ENCODE measurements around the gene MTMR2. TPM values are rescaled to one million over a fixed set of nuclear protein-coding genes. Genes with fewer than 3 reads are reported as not detected.

MTMR2 gene
- polyA plus RNA-seq, 2 of the 4 experiments (the other 2 are of a cell fraction): 22.2 to 28.7 TPM

DNA sequence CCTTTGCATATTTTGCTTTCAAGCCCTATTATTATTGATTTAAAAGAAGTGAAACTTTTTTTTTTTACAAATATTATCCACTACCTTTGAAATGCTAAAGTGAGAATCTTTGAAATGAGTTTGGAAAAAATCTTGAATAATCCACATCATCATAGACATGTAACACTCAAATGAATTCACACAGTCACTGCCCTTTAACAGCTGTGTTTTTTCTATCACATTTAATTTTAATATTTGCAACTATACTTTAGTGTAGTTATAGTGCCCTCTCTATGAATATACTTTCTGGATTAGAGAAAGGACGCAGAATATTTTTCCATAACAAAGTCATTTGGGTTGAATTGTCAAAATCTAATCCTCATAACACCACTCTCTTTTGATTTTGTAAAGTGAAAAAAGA, 37.9 kb upstream of the MTMR2 start:
- POLR2A ChIA-PET: no interaction called here
- ATAC-seq (no peak), DNase-seq (ENCODE audit: low read depth in 1 of 2, low spot score in 1 of 2) (no peak), FAIRE-seq (no peak)
- TF ChIP-seq CEBPB (IDR thresholded peaks at IDR 0.05) (no peak), ZSCAN20 (CRISPR knock-in tag; IDR thresholded peaks at IDR 0.05) (no peak), ZC3H11A (IDR thresholded peaks at IDR 0.05) (no peak), RNF2 (IDR thresholded peaks at IDR 0.05; ENCODE audit: borderline replicate concordance, low read depth) (no peak), REST (IDR thresholded peaks at IDR 0.05) (no peak), TFCP2L1 (CRISPR knock-in tag; IDR thresholded peaks at IDR 0.05) (no peak), CBX8 (IDR thresholded peaks at IDR 0.05) (no peak), MAFK (IDR thresholded peaks at IDR 0.05; ENCODE audit: partially characterized antibody) (no peak), FOSB (CRISPR knock-in tag; IDR thresholded peaks at IDR 0.05) (no peak), HOXA7 (CRISPR knock-in tag; IDR thresholded peaks at IDR 0.05) (no peak), ZFP36 (IDR thresholded peaks at IDR 0.05; ENCODE audit: borderline replicate concordance, partially characterized antibody) (no peak)
- TF ChIP-seq, protein P1, sequence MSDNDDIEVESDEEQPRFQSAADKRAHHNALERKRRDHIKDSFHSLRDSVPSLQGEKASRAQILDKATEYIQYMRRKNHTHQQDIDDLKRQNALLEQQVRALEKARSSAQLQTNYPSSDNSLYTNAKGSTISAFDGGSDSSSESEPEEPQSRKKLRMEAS (IDR thresholded peaks at IDR 0.05): no peak
- Histone ChIP-seq H3K4me1 (no peaks in the 10 kb centered on the region), H3K4me2 (no peak overlapping the region), H3K9me3 (no peaks in the 10 kb centered on the region), H3K4me3 (no peak overlapping the region), H3K27ac (no peak overlapping the region)
- 86% methylated on average over 1 of the region's 1 CpG for whole genome bisulfite sequencing (ENCODE audit: missing lambda C conversion rate)
- CTCF ChIA-PET: no interaction called here

DNA sequence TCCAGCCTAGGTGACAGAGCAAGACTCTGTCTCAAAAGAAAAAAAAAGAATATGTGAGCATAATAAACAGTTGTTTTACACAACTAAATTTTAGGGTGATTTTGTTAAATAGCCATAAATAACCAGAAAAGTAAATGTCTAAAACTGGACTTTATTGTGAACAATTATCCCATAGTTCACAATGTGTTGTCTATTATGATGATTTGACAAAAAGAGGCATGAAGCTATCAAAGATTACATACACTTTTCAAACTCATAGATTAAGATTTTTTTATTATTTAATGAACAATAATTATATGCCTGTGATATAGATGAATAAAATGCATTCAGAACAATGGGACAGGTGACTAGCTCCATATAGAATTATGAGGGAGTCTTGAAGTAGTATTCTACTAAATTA, 27.0 kb upstream of the MTMR2 start:
- no peak for ATAC-seq

GRCh38 chr11:95948637-95949036, 24.7 kb upstream of the MTMR2 start:
- POLR2A ChIA-PET: no interaction called here
- Histone ChIP-seq H3K4me2 (no peak overlapping the region), H3K27ac (no peak overlapping the region), H3K4me1 (no peaks in the 10 kb centered on the region), H3K4me3 (no peak overlapping the region), H3K9me3 (peaks cover 6% of the 10 kb centered on the region)
- FAIRE-seq (no peak), DNase-seq (ENCODE audit: low read depth in 1 of 2, low spot score in 1 of 2) (no peak), ATAC-seq (no peak)
- WGBS (ENCODE audit: missing lambda C conversion rate): 60% methylated on average over 3 of the region's 3 CpGs
- TF ChIP-seq RNF2 (IDR thresholded peaks at IDR 0.05; ENCODE audit: borderline replicate concordance, low read depth) (no peak), REST (IDR thresholded peaks at IDR 0.05) (no peak), HOXB5 (CRISPR knock-in tag; IDR thresholded peaks at IDR 0.05) (no peak), ESRRA (IDR thresholded peaks at IDR 0.05; ENCODE audit: borderline replicate concordance, low read length) (no peak), POLR2A (IDR thresholded peaks at IDR 0.05; ENCODE audit: low read length) (no peak), MYC (IDR thresholded peaks at IDR 0.05; ENCODE audit: borderline replicate concordance, low read length) (no peak), EP300 (IDR thresholded peaks at IDR 0.05) (no peak), HOXA7 (CRISPR knock-in tag; IDR thresholded peaks at IDR 0.05) (no peak), ZNF302 (CRISPR knock-in tag; IDR thresholded peaks at IDR 0.05) (no peak)
- TF ChIP-seq, protein P1 (IDR thresholded peaks at IDR 0.05): no peak
- TF ChIP-seq, protein P2, sequence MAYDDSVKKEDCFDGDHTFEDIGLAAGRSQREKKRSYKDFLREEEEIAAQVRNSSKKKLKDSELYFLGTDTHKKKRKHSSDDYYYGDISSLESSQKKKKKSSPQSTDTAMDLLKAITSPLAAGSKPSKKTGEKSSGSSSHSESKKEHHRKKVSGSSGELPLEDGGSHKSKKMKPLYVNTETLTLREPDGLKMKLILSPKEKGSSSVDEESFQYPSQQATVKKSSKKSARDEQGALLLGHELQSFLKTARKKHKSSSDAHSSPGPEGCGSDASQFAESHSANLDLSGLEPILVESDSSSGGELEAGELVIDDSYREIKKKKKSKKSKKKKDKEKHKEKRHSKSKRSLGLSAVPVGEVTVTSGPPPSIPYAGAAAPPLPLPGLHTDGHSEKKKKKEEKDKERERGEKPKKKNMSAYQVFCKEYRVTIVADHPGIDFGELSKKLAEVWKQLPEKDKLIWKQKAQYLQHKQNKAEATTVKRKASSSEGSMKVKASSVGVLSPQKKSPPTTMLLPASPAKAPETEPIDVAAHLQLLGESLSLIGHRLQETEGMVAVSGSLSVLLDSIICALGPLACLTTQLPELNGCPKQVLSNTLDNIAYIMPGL (CRISPR knock-in tag; IDR thresholded peaks at IDR 0.05; ENCODE audit: borderline replicate concordance): no peak
- CTCF ChIA-PET: interaction anchor here (0.9 to 1.2 kb wide), 2 partner anchors 26 to 395 kb away, joined by 3 read pairs; partner anchors contain the start of gene MAML2

More for the DNA sequence above, 27.0 kb upstream of the MTMR2 start:
- Histone ChIP-seq H3K4me3 (no peak overlapping the region), H3K4me1 (no peaks in the 10 kb centered on the region), H3K4me2 (no peak overlapping the region), H3K27ac (no peak overlapping the region), H3K9me3 (no peaks in the 10 kb centered on the region)
- CTCF ChIA-PET: no interaction called here
- POLR2A ChIA-PET: no interaction called here
- FAIRE-seq (no peak), DNase-seq (ENCODE audit: low read depth in 1 of 2, low spot score in 1 of 2) (no peak)
- TF ChIP-seq RNF2 (IDR thresholded peaks at IDR 0.05; ENCODE audit: borderline replicate concordance, low read depth) (no peak), MAFK (IDR thresholded peaks at IDR 0.05; ENCODE audit: partially characterized antibody) (peak; percentile 53)
